Femur (tissue), 1 donor: ENCODE measurements around the gene MELTF.
"Not testable (repeated sequence)": the region's sequence is repeated elsewhere in the genome, so short reads cannot be mapped to it uniquely, and the experiment has no call there.

Source experiments
- DNase-seq: peaks from one replicate; pipeline ENCODE4 v3.0.0-alpha.2; 2017

The MELTF gene

GRCh38 chr3:197029511-197030167 is at the start of gene MELTF:
Gene MELTF (minus strand): TSS chr3:197029817. CDS start chr3:197029702, 115 bp downstream.
- peak; percentile 81 for DNase-seq

- DNase-seq, result no peak
These were observed 46.8 kb upstream of the MELTF start for GRCh38 chr3:197076415-197076814.

GRCh38 chr3:197068077-197068476 is 38.5 kb upstream of the MELTF start:
- no peak for DNase-seq

- no peak for DNase-seq
These were observed 35.2 kb upstream of the MELTF start for GRCh38 chr3:197064771-197065170.

GRCh38 chr3:197062446-197062845 is 32.8 kb upstream of the MELTF start:
- DNase-seq, result no peak

GRCh38 chr3:197051637-197052036 is 22.0 kb upstream of the MELTF start:
- DNase-seq, result not testable (repeated sequence)

- no peak for DNase-seq
These were observed 20.9 kb upstream of the MELTF start for GRCh38 chr3:197050511-197050910.

- DNase-seq, result no peak
These were observed 12.9 kb upstream of the MELTF start for GRCh38 chr3:197042539-197042938.

- no peak for DNase-seq
These were observed 12.4 kb upstream of the MELTF start for GRCh38 chr3:197041875-197042488.

- DNase-seq, result no peak
These were observed 11.0 kb upstream of the MELTF start for GRCh38 chr3:197040658-197041057.

GRCh38 chr3:197038679-197039462 is 9.3 kb upstream of the MELTF start:
- no peak for DNase-seq

- no peak for DNase-seq
These were observed 6.0 kb upstream of the MELTF start for GRCh38 chr3:197035577-197035976.

- DNase-seq, result not testable (repeated sequence)
These were observed 5.2 kb upstream of the MELTF start for GRCh38 chr3:197034778-197035177.

GRCh38 chr3:197033764-197034163 is 4.1 kb upstream of the MELTF start:
- not testable (repeated sequence) for DNase-seq

- DNase-seq, result peak; percentile 54
These were observed 2.0 kb upstream of the MELTF start for GRCh38 chr3:197031315-197032285.

- DNase-seq, result no peak
These were observed 1.0 kb upstream of the MELTF start for GRCh38 chr3:197030379-197031314.

GRCh38 chr3:197028728-197029510 is 698 bp downstream of the MELTF start:
- DNase-seq, result peak; percentile 47

GRCh38 chr3:197027896-197028727 is 1.5 kb downstream of the MELTF start:
- peak; percentile 25 for DNase-seq

GRCh38 chr3:197027151-197027895 is 2.3 kb downstream of the MELTF start:
- DNase-seq, result peak; percentile 26
